K562 (cell line): Measurements from ENCODE around the gene RAB3D. TPM values are rescaled to one million over a fixed set of nuclear protein-coding genes. Genes with fewer than 3 reads are reported as not detected.

Experiments used
- ATAC-seq: fragments of 200-7000 bp; cut with Tn5 transposase; 3 replicates; pipeline ENCODE4 v1.9.1; 2020; ENCODE audit warnings: moderate library complexity
- BruUV-seq: library from RNA; stranded (reverse); fragments of 400-500 nt; replicated peaks from 2 replicates; lab custom pipeline; 2021; lab: Mats Ljungman, UMichigan
- CTCF ChIA-PET: fragments of 300-600 bp; formaldehyde crosslinking; extraction: SDS; loops from one replicate; lab custom pipeline; 2021; ENCODE audit warnings: low intra/inter-chr PET ratio; lab: Yijun Ruan, JAX
- POLR2A ChIA-PET: fragments of 300-600, 350-650 bp; sonication (Branson Sonifier 250); formaldehyde crosslinking; extraction: SDS; loops from one replicate; lab custom pipeline; 2021; ENCODE audit warnings: antibody characterized with exemption, inconsistent platforms; lab: Yijun Ruan, JAX
- DNase-seq, 4 experiments: peaks; one replicate each; pipeline versions ENCODE4 v3.0.0 to v3.0.0-alpha.2; 2011 to 2018; ENCODE audit warnings: low spot score in 3 of 4, mixed read lengths in 3 of 4; ENCODE audit errors: extremely low read depth in 1 of 4
- FAIRE-seq: peaks from 2 replicates; lab custom pipeline; 2011; peaks lifted over from hg19 to GRCh38; lab: Jason Lieb, UNC
- H2AFZ ChIP-seq: 2 replicates; pipeline ENCODE4 v1.6.0; 2011; ENCODE audit warnings: low read depth, low read length, control low read depth, inconsistent platforms
- H3K27ac ChIP-seq: fragments of 200-600 bp; 3 replicates; pipeline ENCODE4 v1.8.0; 2011; ENCODE audit warnings: low read depth, mild to moderate bottlenecking, control low read depth, inconsistent platforms, low read length, moderate library complexity, mixed read lengths; ENCODE audit errors: extremely low read depth
- H3K27me3 ChIP-seq, 2 experiments: fragments of 300-600 bp in 1 of 2; 2 replicates in 1 of 2; 3 replicates in 1 of 2; pipeline versions ENCODE4 v1.6.0 to v1.8.0; 2011; ENCODE audit warnings: inconsistent platforms in 2 of 2, low read length in 2 of 2, mild to moderate bottlenecking in 1 of 2, mixed read lengths in 1 of 2, moderate library complexity in 1 of 2; ENCODE audit not compliant: control insufficient read depth in 2 of 2, insufficient read depth in 2 of 2
- H3K36me3 ChIP-seq: fragments of 300-600 bp; 3 replicates; pipeline ENCODE4 v1.8.0; 2011; ENCODE audit warnings: mild to moderate bottlenecking, low read length, inconsistent platforms; ENCODE audit not compliant: control insufficient read depth, insufficient read depth
- H3K4me1 ChIP-seq, 2 experiments: fragments of 200-600 bp in 1 of 2; replicated peaks in 1 of 2; 2 replicates in 1 of 2; 3 replicates in 1 of 2; pipeline versions ENCODE4 v1.5.1 to v1.8.0; 2011; ENCODE audit warnings: inconsistent platforms in 2 of 2, low read length in 2 of 2, mild to moderate bottlenecking in 1 of 2, mixed read lengths in 1 of 2, moderate library complexity in 1 of 2; ENCODE audit not compliant: control insufficient read depth in 2 of 2, insufficient read depth in 2 of 2
- H3K4me2 ChIP-seq: 2 replicates; pipeline ENCODE4 v1.6.1; 2011; ENCODE audit warnings: low read length, control low read depth, inconsistent platforms, mixed read lengths; ENCODE audit not compliant: insufficient read depth
- H3K4me3 ChIP-seq: fragments of 200-600 bp; sonication (generic), shearing (Covaris generic); 2 replicates; pipeline ENCODE4 v1.5.1; 2016; ENCODE audit warnings: control low read depth, inconsistent platforms
- H3K79me2 ChIP-seq: fragments of 200-600 bp; 3 replicates; pipeline ENCODE4 v1.8.0; 2011; ENCODE audit warnings: low read length, inconsistent platforms; ENCODE audit not compliant: control insufficient read depth, insufficient read depth
- H3K9ac ChIP-seq, 2 experiments: 2 replicates each; pipeline versions ENCODE4 v1.6.0 to v1.6.1; 2011; ENCODE audit warnings: low read depth in 2 of 2, low read length in 2 of 2, control low read depth in 1 of 2, inconsistent platforms in 1 of 2, mild to moderate bottlenecking in 1 of 2, mixed read lengths in 1 of 2; ENCODE audit not compliant: insufficient read depth in 1 of 2
- H3K9me1 ChIP-seq: one replicate; pipeline ENCODE4 v1.6.0; 2011; ENCODE audit warnings: inconsistent platforms, mild to moderate bottlenecking, low read length, moderate library complexity; ENCODE audit not compliant: control insufficient read depth, insufficient read depth
- H3K9me3 ChIP-seq: replicated peaks from 2 replicates; pipeline ENCODE4 v1.5.1; 2011; ENCODE audit warnings: low read depth, low read length, inconsistent platforms; ENCODE audit not compliant: control insufficient read depth, insufficient read depth
- H4K20me1 ChIP-seq: replicated peaks from 2 replicates; pipeline ENCODE4 v1.6.1; 2011; ENCODE audit warnings: low read length, inconsistent platforms, mixed read lengths; ENCODE audit not compliant: control insufficient read depth, insufficient read depth
- EHMT2 ChIP-seq: fragments of 450-650 bp; IDR thresholded peaks from 2 replicates; pipeline ENCODE4 v1.6.1; 2018; ENCODE audit warnings: antibody characterized with exemption
- MAZ ChIP-seq, 2 experiments: fragments of 450-650 bp in 1 of 2; sonication (generic) in 1 of 2; formaldehyde crosslinking; IDR thresholded peaks in 1 of 2; conservative IDR thresholded peaks in 1 of 2; 2 replicates each; pipeline versions ENCODE4 v1.4.0 to v1.5.0; 2020; ENCODE audit warnings: mild to moderate bottlenecking in 1 of 2, missing genetic modification reagents in 1 of 2
- MEIS2 ChIP-seq: fragments of 450-650 bp; IDR thresholded peaks from 2 replicates; pipeline ENCODE4 v1.6.1; 2014; ENCODE audit warnings: mild to moderate bottlenecking; ENCODE audit not compliant: partially characterized antibody
- MXI1 ChIP-seq: IDR thresholded peaks from 2 replicates; pipeline ENCODE4 v1.6.1; 2011; ENCODE audit warnings: low read depth, mild to moderate bottlenecking, improper control_type of control experiment, low read length
- ZKSCAN3 ChIP-seq: fragments of 250-450 bp; sonication (Bioruptor Pico); IDR thresholded peaks from 2 replicates; pipeline ENCODE4 v1.4.0; 2020
- ZNF224 ChIP-seq: sonication (generic); formaldehyde crosslinking; IDR thresholded peaks from 2 replicates; pipeline ENCODE4 v1.8.0; 2022; ENCODE audit warnings: mild to moderate bottlenecking, missing genetic modification reagents
- WGBS: fragments of 100-300 bp; shearing (Covaris generic); methylation state at CpG from one replicate; pipeline ENCODE4 v1.1.6; 2016; ENCODE audit warnings: low coverage, mixed read lengths; ENCODE audit not compliant: insufficient coverage; ENCODE audit errors: missing lambda C conversion rate; 5-methylcytosine and 5-hydroxymethylcytosine counted together
- in situ Hi-C: fragments of 300-500 bp; cut with MboI; formaldehyde crosslinking; loops from 4 replicates; pipeline ENCODE4 v1.15.0; 2018; ENCODE audit warnings: inconsistent platforms, mixed read lengths
- intact Hi-C: fragments of 100-400 bp; cut with micrococcal nuclease; formaldehyde crosslinking; loops from 2 replicates; pipeline ENCODE4 v1.14.2; 2022
- polyA plus RNA-seq, 8 experiments: library from polyadenylated mRNA; depleted of rRNA in 4 of 8; stranded (reverse) in 5 of 8; unstranded in 3 of 8; fragments of >200 nt; fragmentation: Nextera tagmentation in 2 of 8; fragmentation: Illumina TruSeq in 1 of 8; extraction: Ambion mirVana in 2 of 8; extraction: Trizol in 1 of 8; gene quantifications; 2 replicates each; pipeline versions ENCODE4 v1.2.1 to v1.2.3, GENCODE V29; 2011 to 2014; ENCODE audit warnings: inconsistent platforms in 1 of 8, missing spikeins in 1 of 8
- total RNA-seq, 7 experiments: library from RNA; depleted of rRNA in 6 of 7; stranded (reverse); fragments of >200 nt in 6 of 7; fragmentation: Illumina TruSeq in 2 of 7; extraction: Trizol in 2 of 7; gene quantifications; 2 replicates each; pipeline versions ENCODE4 v1.2.1 to v1.2.3, GENCODE V29; 2011 to 2021; ENCODE audit warnings: low replicate concordance in 1 of 7
- TF ChIP-seq, protein P1 (sequence below): fragments of 450-650 bp; IDR thresholded peaks from 2 replicates; pipeline ENCODE4 v1.6.1; 2016; ENCODE audit warnings: mild to moderate bottlenecking
- TF ChIP-seq, protein P2 (sequence below): fragments of 450-650 bp; IDR thresholded peaks from 2 replicates; pipeline ENCODE4 v1.6.1; 2018; ENCODE audit not compliant: partially characterized antibody
- TF ChIP-seq, protein P3 (sequence below): fragments of 250-450 bp; sonication (Bioruptor Pico); IDR thresholded peaks from 2 replicates; pipeline ENCODE4 v1.5.0; 2022; ENCODE audit warnings: mild to moderate bottlenecking

Gene RAB3D
- total and polyA plus RNA-seq, 9 of the 15 experiments (the other 6 are each of a cell fraction or from before 2014, with no cell fraction given) = 0.34 to 3.3 (median 1.3) TPM

DNA sequence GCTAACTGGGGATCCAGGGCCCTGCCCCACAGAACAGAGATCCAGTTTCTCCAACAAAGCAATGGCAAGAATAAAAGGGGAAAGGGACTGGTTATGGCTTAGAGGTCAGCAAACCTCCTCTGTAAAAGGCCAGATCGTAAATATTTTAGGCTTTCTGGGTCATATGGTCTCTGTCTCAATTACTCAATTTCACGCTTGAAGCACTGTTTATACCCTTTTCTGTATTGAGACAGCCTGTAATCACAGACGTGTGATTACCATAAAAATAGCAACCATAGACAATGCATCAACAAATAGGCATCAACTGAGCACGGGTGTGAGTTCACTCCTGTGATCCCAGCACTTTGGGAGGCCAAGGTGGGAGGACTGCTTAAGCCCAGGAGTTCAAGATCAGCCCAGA lies 9.3 kb downstream of the RAB3D start:
- intact Hi-C loops = no loop called here
- H3K9me1 ChIP-seq = no peaks in the 10 kb centered on the region
- H4K20me1 ChIP-seq = no peaks in the 10 kb centered on the region
- ATAC-seq (no peak), FAIRE-seq (no peak), DNase-seq (no peak)
- BruUV-seq = no TSS peak
- no peaks in the 10 kb centered on the region for H3K79me2 ChIP-seq
- H3K36me3 ChIP-seq = no peaks in the 10 kb centered on the region
- no peak overlapping the region for H3K9ac ChIP-seq
- H2AFZ ChIP-seq = no peak overlapping the region
- ChIA-PET CTCF (no interaction called here), POLR2A (no interaction called here)
- no peaks in the 10 kb centered on the region for H3K27me3 ChIP-seq
- peaks cover 0 to 3% of the 10 kb centered on the region in 2 experiments; a peak in 3 of 5 replicates for H3K4me1 ChIP-seq
- TF ChIP-seq MAZ (CRISPR knock-in tag; conservative IDR thresholded peaks at IDR 0.05 in 1 of 2, IDR thresholded peaks at IDR 0.05 in 1 of 2) = no peak
- TF ChIP-seq, protein P1, sequence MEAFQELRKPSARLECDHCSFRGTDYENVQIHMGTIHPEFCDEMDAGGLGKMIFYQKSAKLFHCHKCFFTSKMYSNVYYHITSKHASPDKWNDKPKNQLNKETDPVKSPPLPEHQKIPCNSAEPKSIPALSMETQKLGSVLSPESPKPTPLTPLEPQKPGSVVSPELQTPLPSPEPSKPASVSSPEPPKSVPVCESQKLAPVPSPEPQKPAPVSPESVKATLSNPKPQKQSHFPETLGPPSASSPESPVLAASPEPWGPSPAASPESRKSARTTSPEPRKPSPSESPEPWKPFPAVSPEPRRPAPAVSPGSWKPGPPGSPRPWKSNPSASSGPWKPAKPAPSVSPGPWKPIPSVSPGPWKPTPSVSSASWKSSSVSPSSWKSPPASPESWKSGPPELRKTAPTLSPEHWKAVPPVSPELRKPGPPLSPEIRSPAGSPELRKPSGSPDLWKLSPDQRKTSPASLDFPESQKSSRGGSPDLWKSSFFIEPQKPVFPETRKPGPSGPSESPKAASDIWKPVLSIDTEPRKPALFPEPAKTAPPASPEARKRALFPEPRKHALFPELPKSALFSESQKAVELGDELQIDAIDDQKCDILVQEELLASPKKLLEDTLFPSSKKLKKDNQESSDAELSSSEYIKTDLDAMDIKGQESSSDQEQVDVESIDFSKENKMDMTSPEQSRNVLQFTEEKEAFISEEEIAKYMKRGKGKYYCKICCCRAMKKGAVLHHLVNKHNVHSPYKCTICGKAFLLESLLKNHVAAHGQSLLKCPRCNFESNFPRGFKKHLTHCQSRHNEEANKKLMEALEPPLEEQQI = no peak
- TF ChIP-seq EHMT2 = no peak
- no peak for TF ChIP-seq MEIS2
- no peak for TF ChIP-seq ZKSCAN3 (CRISPR knock-in tag)
- TF ChIP-seq, protein P2, sequence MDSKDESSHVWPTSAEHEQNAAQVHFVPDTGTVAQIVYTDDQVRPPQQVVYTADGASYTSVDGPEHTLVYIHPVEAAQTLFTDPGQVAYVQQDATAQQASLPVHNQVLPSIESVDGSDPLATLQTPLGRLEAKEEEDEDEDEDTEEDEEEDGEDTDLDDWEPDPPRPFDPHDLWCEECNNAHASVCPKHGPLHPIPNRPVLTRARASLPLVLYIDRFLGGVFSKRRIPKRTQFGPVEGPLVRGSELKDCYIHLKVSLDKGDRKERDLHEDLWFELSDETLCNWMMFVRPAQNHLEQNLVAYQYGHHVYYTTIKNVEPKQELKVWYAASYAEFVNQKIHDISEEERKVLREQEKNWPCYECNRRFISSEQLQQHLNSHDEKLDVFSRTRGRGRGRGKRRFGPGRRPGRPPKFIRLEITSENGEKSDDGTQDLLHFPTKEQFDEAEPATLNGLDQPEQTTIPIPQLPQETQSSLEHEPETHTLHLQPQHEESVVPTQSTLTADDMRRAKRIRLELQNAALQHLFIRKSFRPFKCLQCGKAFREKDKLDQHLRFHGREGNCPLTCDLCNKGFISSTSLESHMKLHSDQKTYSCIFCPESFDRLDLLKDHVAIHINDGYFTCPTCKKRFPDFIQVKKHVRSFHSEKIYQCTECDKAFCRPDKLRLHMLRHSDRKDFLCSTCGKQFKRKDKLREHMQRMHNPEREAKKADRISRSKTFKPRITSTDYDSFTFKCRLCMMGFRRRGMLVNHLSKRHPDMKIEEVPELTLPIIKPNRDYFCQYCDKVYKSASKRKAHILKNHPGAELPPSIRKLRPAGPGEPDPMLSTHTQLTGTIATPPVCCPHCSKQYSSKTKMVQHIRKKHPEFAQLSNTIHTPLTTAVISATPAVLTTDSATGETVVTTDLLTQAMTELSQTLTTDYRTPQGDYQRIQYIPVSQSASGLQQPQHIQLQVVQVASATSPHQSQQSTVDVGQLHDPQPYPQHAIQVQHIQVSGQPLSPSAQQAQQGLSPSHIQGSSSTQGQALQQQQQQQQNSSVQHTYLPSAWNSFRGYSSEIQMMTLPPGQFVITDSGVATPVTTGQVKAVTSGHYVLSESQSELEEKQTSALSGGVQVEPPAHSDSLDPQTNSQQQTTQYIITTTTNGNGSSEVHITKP = no peak
- no peak for TF ChIP-seq MXI1
- TF ChIP-seq, protein P3, sequence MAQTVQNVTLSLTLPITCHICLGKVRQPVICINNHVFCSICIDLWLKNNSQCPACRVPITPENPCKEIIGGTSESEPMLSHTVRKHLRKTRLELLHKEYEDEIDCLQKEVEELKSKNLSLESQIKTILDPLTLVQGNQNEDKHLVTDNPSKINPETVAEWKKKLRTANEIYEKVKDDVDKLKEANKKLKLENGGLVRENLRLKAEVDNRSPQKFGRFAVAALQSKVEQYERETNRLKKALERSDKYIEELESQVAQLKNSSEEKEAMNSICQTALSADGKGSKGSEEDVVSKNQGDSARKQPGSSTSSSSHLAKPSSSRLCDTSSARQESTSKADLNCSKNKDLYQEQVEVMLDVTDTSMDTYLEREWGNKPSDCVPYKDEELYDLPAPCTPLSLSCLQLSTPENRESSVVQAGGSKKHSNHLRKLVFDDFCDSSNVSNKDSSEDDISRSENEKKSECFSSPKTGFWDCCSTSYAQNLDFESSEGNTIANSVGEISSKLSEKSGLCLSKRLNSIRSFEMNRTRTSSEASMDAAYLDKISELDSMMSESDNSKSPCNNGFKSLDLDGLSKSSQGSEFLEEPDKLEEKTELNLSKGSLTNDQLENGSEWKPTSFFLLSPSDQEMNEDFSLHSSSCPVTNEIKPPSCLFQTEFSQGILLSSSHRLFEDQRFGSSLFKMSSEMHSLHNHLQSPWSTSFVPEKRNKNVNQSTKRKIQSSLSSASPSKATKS (CRISPR knock-in tag) = no peak
- no peak for TF ChIP-seq ZNF224 (CRISPR knock-in tag)
- 39% methylated on average over 4 of the region's 4 CpGs for WGBS
- no peak overlapping the region for H3K27ac ChIP-seq
- in situ Hi-C loops = no loop called here
- H3K4me2 ChIP-seq = no peak overlapping the region
- H3K4me3 ChIP-seq = no peak overlapping the region
- no peaks in the 10 kb centered on the region for H3K9me3 ChIP-seq
